Dendritic cell treated with granulocyte-macrophage colony-stimulating factor and Interleukin-4, amounts not matched to agents 40 ng/mL and 50 ng/mL, for 4 days (primary cell): ENCODE measurements around the gene VTN.
A peak's percentile ranks its signal among the peaks of the same experiment; 100 is the strongest.

Source experiments
- H3K27ac Mint-ChIP-seq: one replicate; pipeline ENCODE4 v1.8.0; 2022; ENCODE audit warnings: mild to moderate bottlenecking, mixed read lengths
- H3K27me3 Mint-ChIP-seq: one replicate; pipeline ENCODE4 v1.8.0; 2022; ENCODE audit warnings: mild to moderate bottlenecking, mixed read lengths
- H3K36me3 Mint-ChIP-seq: one replicate; pipeline ENCODE4 v1.8.0; 2022; ENCODE audit warnings: low read depth, mixed read lengths
- H3K4me1 Mint-ChIP-seq: one replicate; pipeline ENCODE4 v1.8.0; 2022; ENCODE audit warnings: low read depth, mixed read lengths
- H3K4me3 Mint-ChIP-seq: one replicate; pipeline ENCODE4 v1.8.0; 2022; ENCODE audit warnings: mild to moderate bottlenecking, moderate library complexity, mixed read lengths
- H3K9me3 Mint-ChIP-seq: one replicate; pipeline ENCODE4 v1.8.0; 2022; ENCODE audit warnings: mixed read lengths
- intact Hi-C: fragments of 100-400 bp; cut with micrococcal nuclease; formaldehyde crosslinking; loops from one replicate; pipeline ENCODE4 v1.15.0; 2022

Gene VTN

DNA sequence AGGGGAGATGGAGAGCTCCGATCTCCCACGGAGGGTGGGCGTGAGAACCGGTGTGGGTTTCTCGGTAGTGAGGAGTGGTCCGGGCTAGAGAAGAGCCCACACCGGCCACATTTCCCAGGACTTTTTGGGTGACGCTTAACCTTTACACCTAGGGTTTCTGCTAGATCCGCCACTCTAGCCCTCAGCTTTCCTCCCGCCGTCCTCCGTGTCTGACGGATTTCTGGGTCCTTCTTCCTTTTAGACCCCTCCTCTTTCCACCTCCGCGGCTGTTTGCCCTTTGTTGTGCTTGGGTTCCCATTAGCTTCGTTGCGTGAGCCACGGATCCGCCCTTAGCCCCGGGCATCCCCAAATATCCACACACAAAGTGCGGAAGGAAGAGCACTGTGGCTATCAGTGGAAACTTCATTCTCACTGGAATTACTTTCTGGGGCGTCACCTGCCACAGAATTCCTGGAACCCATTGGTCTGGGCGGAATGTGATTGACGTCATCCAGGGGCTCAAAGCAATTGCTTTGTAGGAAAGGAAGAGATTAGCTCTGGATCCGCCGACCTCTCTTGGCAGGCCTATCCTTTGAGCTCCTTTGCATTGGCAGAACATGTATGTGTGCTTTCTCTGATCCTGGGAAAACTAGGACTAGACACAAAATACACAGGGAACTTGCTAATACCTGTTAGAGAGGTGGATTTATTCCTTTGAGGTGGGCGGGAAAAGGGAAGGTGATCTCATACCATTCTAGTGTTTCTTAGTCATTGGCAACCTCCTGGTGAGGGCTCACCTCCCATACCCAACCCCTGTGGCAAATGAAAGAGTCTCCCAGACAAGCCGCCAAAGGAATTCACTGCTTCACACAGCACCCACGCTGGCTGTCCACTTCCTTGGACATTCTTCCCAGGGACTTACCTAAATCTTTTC, 33.9 kb downstream of the VTN start:
- peaks cover 58% of the 10 kb centered on the region for H3K36me3 Mint-ChIP-seq
- peaks cover 54% of the 10 kb centered on the region for H3K4me1 Mint-ChIP-seq
- no peaks in the 10 kb centered on the region for H3K27me3 Mint-ChIP-seq
- peak overlapping the region; percentile 76 for H3K27ac Mint-ChIP-seq
- intact Hi-C loops, result loop anchor here (1.0 kb wide), 2 partner anchors 17 to 21 kb away; partner anchors contain the start of genes POLDIP2 and TMEM97
- H3K9me3 Mint-ChIP-seq, result no peaks in the 10 kb centered on the region
- H3K4me3 Mint-ChIP-seq, result peak overlapping the region; percentile 98

DNA sequence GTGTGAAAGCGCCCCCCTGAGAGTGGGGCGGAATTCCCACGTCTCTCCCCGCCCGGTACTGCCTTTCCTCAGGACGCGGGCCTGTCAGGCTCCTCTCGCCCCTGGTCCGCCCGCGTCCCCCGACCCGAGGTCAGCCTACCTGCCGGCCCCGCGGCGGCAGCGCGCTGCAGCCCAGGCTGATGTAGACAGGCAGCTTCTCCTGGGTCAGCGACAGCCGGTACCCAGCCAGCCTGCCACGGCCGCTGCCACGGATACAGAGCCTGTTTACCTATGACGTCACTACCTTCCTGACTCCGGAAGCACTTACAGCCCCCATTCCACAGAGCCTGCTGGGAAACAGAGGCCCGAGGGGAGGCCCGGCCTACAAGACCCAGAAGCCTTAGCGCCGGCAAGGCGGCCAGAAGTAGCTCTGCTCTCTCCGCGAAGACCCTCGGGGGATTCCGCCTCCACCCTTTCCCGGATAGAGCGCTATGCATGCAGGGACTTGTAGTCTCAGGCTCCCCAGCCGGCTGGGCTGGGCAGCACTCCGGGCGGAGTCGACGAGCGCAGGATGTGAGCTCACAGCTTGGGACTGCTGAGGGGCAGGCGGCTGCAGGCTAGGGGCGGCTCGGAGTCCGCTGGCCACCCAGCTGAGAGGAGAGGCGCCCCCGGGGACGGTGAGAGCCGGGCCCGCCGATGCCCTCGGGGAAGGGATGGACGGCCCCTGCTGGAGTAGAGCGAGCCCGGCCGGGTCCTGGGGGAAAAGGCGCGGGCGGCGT, 34.7 kb downstream of the VTN start, which contains the start of the genes IFT20 and TNFAIP1:
TSS of gene IFT20 (minus strand) at position 272 of the 758 bp plus-strand sequence. CDS start 3,487 bp downstream, outside the sequence.
TSS of gene TNFAIP1 (plus strand) at position 561 of the 758 bp plus-strand sequence. CDS start 3,761 bp downstream, outside the sequence.
- H3K36me3 Mint-ChIP-seq, result peaks cover 58% of the 10 kb centered on the region
- no peaks in the 10 kb centered on the region for H3K27me3 Mint-ChIP-seq
- H3K9me3 Mint-ChIP-seq, result no peaks in the 10 kb centered on the region
- H3K27ac Mint-ChIP-seq, result peak within 1 kb of the TSS; percentile 76
- peak within 1 kb of the TSS; percentile 98 for H3K4me3 Mint-ChIP-seq
- intact Hi-C loops, result loop anchor here (1.0 kb wide), 2 partner anchors 16 to 22 kb away; partner anchors contain the start of genes POLDIP2 and TMEM97
- peaks cover 54% of the 10 kb centered on the region for H3K4me1 Mint-ChIP-seq

DNA sequence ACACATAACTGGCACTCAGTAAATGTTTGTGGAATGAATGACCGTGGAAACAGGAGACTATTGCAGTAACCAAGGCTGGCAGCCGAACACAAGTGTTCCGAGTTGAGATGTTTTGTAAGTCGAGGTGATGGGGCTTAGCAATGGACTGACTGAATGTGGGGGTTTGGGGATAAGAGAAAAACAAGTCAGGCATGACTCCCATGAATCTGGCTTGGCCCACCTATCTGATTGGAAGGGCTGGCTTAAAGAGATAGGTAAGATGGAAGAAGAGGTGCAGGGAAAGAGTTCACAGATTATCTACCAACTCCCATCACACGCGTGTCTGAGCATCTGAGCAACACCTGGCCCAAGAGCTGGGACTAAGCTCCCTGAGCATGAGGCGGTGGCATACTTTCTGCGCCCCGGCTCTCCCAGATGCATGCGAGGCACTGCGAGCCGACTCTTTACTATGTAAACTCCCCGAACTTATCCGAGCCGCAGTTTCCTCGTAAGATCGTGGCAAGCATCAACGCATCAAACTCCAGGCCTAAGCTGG, 35.4 kb downstream of the VTN start:
- H3K36me3 Mint-ChIP-seq, result peaks cover 58% of the 10 kb centered on the region
- intact Hi-C loops, result loop anchor here (1.0 kb wide), 2 partner anchors 15 to 23 kb away; partner anchors contain the start of genes POLDIP2 and TMEM97
- H3K9me3 Mint-ChIP-seq, result no peaks in the 10 kb centered on the region

DNA sequence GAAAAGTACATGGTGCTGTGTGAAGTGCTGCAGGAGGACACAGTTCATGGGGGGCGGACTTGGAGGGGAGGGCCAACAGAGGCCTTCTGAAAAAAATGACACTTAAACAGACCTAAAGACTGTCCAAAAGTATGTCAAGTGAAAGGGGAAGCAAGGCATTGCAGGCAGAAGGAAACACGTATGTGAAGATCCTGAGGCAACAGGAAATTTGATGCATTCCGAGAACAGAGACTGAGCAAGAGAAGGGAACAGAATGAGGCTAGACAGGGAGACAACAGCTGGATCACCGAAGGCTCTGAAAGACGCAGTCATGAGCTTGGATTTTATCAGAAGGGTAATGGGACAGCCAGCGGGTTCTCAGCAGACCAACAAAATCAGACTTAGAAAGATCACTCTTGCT, 35.9 kb downstream of the VTN start:
- Mint-ChIP-seq H3K27ac (peak overlapping the region; percentile 76), H3K9me3 (no peaks in the 10 kb centered on the region), H3K4me1 (peaks cover 54% of the 10 kb centered on the region), H3K36me3 (peaks cover 58% of the 10 kb centered on the region), H3K27me3 (no peaks in the 10 kb centered on the region), H3K4me3 (peak overlapping the region; percentile 98)
- intact Hi-C loops, result no loop called here

More for the DNA sequence above, 35.4 kb downstream of the VTN start:
- Mint-ChIP-seq H3K4me3 (peak overlapping the region; percentile 98), H3K27me3 (no peaks in the 10 kb centered on the region), H3K4me1 (peaks cover 54% of the 10 kb centered on the region), H3K27ac (peak overlapping the region; percentile 76)

DNA sequence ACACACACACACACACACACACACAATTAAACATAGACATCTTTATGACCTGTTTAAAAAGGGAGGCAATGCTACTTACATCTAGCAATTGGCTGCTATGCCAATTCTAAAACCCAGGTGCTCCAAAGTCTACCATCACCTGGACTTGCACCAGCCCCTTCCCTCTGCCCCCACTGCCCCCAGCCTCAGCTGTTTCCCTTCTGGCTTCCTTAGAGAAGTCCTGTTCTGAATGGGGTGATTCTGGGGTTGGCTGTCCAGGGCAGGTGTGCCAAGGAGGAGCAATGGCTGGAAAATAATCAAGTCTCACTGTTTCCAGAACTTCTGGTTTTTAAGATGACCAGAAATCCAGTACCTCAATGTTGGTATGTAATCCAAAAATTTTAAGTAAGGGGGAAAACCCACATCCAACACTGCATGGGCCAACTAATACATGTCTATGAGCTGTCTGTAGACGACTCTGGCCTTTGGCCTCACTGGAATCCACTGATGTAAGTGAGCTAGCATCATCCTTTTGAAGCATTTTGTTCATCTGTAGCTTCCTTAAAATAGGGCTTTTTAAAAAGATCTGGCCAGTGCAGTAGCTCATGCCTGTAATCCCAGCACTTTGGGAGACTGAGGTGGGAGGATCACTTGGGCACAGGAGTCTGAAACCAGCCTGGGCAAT, 36.9 kb downstream of the VTN start:
- Mint-ChIP-seq H3K27ac (peak overlapping the region; percentile 76), H3K4me3 (no peak overlapping the region), H3K36me3 (peaks cover 65% of the 10 kb centered on the region), H3K4me1 (peaks cover 49% of the 10 kb centered on the region), H3K27me3 (no peaks in the 10 kb centered on the region), H3K9me3 (no peaks in the 10 kb centered on the region)
- intact Hi-C loops, result no loop called here

DNA sequence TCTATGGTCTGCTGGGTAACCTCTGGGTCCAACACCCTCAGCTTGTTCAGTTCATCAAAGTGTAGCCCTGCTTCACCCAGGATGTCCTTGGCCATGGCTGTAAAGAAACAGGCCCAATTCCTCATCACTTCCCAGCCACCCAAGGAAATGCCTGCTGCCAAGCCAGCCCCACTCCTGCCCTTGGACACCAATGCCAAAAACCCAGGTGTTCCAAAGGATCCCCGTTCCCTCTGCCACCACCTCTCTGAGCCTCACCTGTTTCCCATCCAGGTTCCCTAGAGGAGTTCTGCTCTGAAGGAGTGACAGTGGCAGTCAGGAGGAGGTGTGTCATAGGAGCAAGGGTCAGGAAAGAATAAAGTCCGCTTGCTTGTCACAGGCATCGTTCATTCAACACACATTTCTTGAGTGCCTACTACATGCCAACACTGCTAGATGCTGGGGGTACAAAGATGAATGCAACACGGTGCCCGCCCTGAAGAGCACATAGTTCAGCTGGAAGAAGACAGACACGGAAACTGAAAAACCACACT, 38.2 kb downstream of the VTN start:
- H3K27ac Mint-ChIP-seq, result no peak overlapping the region
- no peaks in the 10 kb centered on the region for H3K27me3 Mint-ChIP-seq
- H3K4me1 Mint-ChIP-seq, result peaks cover 36% of the 10 kb centered on the region
- H3K4me3 Mint-ChIP-seq, result no peak overlapping the region
- intact Hi-C loops, result no loop called here
- H3K9me3 Mint-ChIP-seq, result no peaks in the 10 kb centered on the region
- H3K36me3 Mint-ChIP-seq, result peaks cover 69% of the 10 kb centered on the region

DNA sequence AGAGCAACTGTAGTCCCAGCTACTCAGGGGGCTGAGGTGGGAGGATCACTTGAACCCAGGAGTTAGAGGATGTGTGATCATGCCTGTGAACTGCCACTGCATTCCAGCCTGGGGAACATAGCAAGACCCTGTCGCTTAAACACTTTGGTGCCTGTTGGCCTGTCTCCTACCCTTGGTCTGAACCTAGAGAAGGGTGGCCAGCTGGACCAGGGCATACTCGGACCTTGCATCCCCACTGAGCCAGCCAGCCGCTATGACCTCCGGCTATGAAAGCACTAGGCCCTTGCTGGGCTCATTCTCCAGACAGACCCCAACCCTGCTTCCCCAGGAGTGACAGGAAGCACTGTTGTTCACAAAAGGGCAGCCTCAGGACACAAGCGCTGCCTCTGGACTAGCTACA, 39.4 kb downstream of the VTN start:
- peaks cover 72% of the 10 kb centered on the region for H3K36me3 Mint-ChIP-seq
- intact Hi-C loops, result no loop called here

DNA sequence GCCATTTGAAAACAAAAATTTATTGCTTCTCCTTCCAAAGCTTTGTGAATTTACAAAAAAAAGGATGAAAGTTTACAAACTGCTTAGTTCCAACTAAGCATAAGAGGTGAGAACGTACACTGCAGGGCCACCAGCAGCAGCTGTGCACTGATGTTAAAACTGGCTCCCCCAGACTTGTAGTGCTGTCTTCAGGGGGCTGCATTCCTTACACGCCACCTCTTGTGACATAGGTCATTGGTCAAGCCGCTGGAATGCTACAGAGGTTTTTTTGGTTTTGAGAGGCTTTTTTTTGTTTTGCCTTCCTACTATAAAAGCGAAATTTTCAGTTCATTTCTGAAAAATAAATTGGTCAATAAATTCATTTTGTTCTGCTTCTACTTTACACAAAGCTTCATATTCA, 41.8 kb downstream of the VTN start:
- no peak overlapping the region for H3K4me3 Mint-ChIP-seq
- no peaks in the 10 kb centered on the region for H3K27me3 Mint-ChIP-seq
- peaks cover 26% of the 10 kb centered on the region for H3K4me1 Mint-ChIP-seq
- intact Hi-C loops, result no loop called here
- H3K36me3 Mint-ChIP-seq, result peaks cover 61% of the 10 kb centered on the region
- H3K27ac Mint-ChIP-seq, result no peak overlapping the region
- H3K9me3 Mint-ChIP-seq, result no peaks in the 10 kb centered on the region

More for the DNA sequence above, 39.4 kb downstream of the VTN start:
- H3K27me3 Mint-ChIP-seq, result no peaks in the 10 kb centered on the region
- no peaks in the 10 kb centered on the region for H3K9me3 Mint-ChIP-seq
- H3K4me3 Mint-ChIP-seq, result no peak overlapping the region
- no peak overlapping the region for H3K27ac Mint-ChIP-seq
- H3K4me1 Mint-ChIP-seq, result peaks cover 33% of the 10 kb centered on the region

DNA sequence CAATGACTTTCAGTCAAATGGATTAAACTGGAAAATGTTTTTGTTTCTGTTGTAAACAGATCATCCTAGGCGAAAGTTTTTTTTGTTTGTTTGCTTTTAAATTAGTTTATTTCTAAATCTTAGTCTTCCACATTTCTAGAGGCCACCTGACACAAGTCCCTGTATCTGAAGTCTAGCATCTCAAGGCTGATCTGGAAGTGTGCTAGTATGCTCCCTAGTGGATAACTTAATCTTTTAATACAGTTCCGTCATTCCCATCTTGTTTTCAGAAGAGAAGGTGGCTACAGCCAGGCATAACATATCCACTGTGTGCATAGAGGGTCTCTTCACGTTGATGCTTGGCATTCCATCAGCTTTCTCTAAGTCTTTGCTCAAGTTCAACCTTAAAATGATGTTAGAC, 42.4 kb downstream of the VTN start:
- H3K9me3 Mint-ChIP-seq, result no peaks in the 10 kb centered on the region
- H3K27me3 Mint-ChIP-seq, result no peaks in the 10 kb centered on the region
- no peak overlapping the region for H3K27ac Mint-ChIP-seq
- intact Hi-C loops, result no loop called here
- no peak overlapping the region for H3K4me3 Mint-ChIP-seq
- H3K4me1 Mint-ChIP-seq, result peaks cover 20% of the 10 kb centered on the region
- H3K36me3 Mint-ChIP-seq, result peaks cover 61% of the 10 kb centered on the region

DNA sequence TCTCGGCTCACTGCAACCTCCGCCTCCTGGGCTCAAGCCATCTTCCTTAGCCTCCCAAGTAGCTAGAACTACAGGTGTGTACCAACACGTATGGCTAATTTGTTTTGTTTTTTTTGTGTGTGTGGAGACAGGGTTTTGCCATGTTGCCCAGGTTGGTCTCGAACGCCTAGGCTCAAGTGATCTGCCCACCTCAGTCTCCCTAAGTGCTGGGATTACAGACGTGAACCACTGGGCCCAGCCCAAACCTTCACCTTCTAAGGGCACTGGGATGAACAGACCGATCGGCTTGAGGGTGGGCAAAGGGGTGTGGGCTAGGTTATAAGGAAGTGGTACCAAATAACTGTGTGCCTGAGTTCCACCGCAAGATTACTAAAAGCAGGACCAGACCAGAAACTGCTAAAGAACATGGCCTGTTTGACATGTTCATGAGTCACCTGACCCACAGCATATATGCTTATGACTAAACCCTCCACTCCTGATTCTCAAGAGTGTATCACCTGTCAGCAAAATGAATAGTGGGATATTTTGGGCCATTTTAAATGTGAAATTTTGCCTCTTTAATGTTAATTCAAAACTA, 43.0 kb downstream of the VTN start:
- Mint-ChIP-seq H3K4me3 (no peak overlapping the region), H3K27ac (no peak overlapping the region), H3K4me1 (peaks cover 16% of the 10 kb centered on the region), H3K36me3 (peaks cover 58% of the 10 kb centered on the region), H3K27me3 (no peaks in the 10 kb centered on the region), H3K9me3 (no peaks in the 10 kb centered on the region)
- intact Hi-C loops, result no loop called here

DNA sequence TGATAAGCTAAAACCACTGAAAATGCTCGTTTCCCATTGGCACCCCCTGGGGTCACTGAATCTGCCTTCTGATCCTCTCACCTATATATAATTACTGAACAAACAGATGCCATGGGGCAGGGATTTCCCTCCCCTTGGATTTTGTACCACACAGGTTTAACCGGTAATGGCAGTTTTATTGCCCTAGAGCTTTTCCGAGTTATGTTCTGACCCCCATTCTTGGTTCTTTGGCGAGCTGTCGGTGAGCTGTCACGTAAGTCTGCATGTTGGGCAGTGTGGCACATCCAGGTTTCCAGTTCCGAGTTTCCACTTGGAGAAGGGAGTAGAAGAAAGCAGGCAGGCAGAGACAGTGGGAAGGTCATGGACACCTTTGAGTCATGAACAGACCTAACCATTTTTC, 44.0 kb downstream of the VTN start:
- Mint-ChIP-seq H3K4me3 (no peak overlapping the region), H3K27me3 (no peaks in the 10 kb centered on the region), H3K9me3 (no peaks in the 10 kb centered on the region), H3K36me3 (peaks cover 48% of the 10 kb centered on the region), H3K27ac (no peak overlapping the region), H3K4me1 (peaks cover 15% of the 10 kb centered on the region)
- intact Hi-C loops, result no loop called here

DNA sequence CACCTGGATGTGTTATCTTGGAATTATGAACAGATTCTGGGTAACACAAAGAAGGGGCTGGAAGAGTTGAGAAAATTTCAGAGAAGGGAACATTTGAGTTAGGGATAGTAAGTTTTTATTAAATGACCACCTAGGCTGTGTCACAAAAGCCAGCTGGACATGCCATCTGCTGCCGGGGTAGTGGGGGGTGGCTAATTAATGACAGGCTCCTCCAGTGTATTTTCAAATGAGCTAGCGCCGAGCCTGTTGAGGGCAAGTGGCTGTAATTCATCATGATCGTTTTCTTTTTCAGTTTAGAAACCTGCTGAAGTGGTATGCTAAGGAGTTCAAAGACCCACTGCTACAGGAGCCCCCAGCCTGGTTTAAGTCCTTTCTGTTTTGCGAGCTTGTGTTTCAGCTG, 44.9 kb downstream of the VTN start:
- intact Hi-C loops, result no loop called here
- H3K27me3 Mint-ChIP-seq, result no peaks in the 10 kb centered on the region
- H3K36me3 Mint-ChIP-seq, result peaks cover 39% of the 10 kb centered on the region
- peak overlapping the region; percentile 22 for H3K27ac Mint-ChIP-seq
- H3K4me1 Mint-ChIP-seq, result peaks cover 16% of the 10 kb centered on the region
- H3K9me3 Mint-ChIP-seq, result no peaks in the 10 kb centered on the region
- H3K4me3 Mint-ChIP-seq, result no peak overlapping the region

DNA sequence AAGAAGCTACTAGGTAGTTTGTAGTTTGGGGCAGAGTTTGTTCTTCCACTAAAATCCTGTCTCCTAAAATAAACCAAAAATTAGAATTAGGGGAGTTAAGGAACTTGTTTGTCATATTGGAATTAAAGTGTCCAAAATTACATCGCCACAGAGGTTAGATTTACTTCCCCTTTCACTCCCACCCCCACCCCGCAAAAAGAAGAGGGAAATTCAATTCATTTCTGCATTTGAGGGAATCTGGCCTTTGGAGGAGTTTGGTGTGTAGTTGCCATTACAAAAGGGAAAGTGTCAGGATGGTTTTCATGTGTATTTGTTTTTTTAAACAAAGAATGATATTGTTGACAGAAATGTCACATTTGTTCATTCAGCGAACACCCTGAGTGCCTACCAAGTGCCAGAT, 45.3 kb downstream of the VTN start:
- Mint-ChIP-seq H3K9me3 (no peaks in the 10 kb centered on the region), H3K4me1 (peaks cover 20% of the 10 kb centered on the region), H3K27me3 (no peaks in the 10 kb centered on the region), H3K4me3 (no peak overlapping the region), H3K27ac (peak overlapping the region; percentile 22), H3K36me3 (peaks cover 35% of the 10 kb centered on the region)
- intact Hi-C loops, result no loop called here
